HUES64 (cell line): ENCODE measurements around the gene HCAR2.
"Not testable (repeated sequence)": the region's sequence is repeated elsewhere in the genome, so short reads cannot be mapped to it uniquely, and the experiment has no call there.

ENCODE experiments used
- H3K27ac ChIP-seq: 2 replicates; pipeline ENCODE4 v1.7.0; 2013; ENCODE audit warnings: low read depth, low read length, inconsistent platforms
- H3K27me3 ChIP-seq: 2 replicates; pipeline ENCODE4 v1.6.1; 2013; ENCODE audit warnings: mild to moderate bottlenecking, low read length; ENCODE audit not compliant: insufficient read depth
- H3K36me3 ChIP-seq: 2 replicates; pipeline ENCODE4 v1.6.1; 2013; ENCODE audit warnings: mild to moderate bottlenecking, low read length; ENCODE audit not compliant: insufficient read depth
- H3K4me1 ChIP-seq: 2 replicates; pipeline ENCODE4 v1.6.1; 2013; ENCODE audit warnings: mild to moderate bottlenecking, low read length, moderate library complexity; ENCODE audit not compliant: insufficient read depth
- H3K4me3 ChIP-seq: 2 replicates; pipeline ENCODE4 v1.5.1; 2013; ENCODE audit warnings: mild to moderate bottlenecking, low read length, moderate library complexity
- H3K9ac ChIP-seq: 2 replicates; pipeline ENCODE4 v1.6.1; 2013; ENCODE audit warnings: mild to moderate bottlenecking, low read depth, low read length
- H3K9me3 ChIP-seq: 2 replicates; pipeline ENCODE4 v1.6.1; 2013; ENCODE audit warnings: low read depth, low read length; ENCODE audit not compliant: insufficient read depth
- WGBS: fragments of 150-250, 120-280 bp; methylation state at CpG from one replicate; pipeline ENCODE4 v1.1.7; 2013; ENCODE audit warnings: missing lambda C conversion rate; 5-methylcytosine and 5-hydroxymethylcytosine counted together

Gene HCAR2

DNA sequence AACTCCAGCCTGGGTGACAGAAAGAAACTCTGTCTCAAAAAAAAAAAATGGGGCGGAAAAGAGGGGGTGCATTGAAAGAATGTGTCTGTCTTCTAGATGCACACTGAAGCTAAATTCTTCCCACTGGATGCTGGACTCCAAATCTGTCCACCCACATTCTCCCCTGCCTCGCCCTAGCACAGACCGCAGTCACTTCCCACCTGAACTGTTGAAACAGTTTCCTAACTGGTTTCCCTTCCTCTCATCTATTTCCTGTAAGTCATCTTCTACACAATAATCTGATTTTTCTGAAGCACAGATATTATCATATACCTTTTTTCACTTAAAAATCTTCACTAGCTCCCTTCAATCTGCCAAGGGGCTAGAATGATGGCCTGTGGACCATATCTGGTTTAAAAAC lies 29.0 kb upstream of the HCAR2 start:
- H3K9ac ChIP-seq = no peak overlapping the region
- H3K9me3 ChIP-seq = no peaks in the 10 kb centered on the region
- H3K4me3 ChIP-seq = no peak overlapping the region
- H3K36me3 ChIP-seq = no peaks in the 10 kb centered on the region
- H3K27ac ChIP-seq = no peak overlapping the region
- 0 out of 2 replicates have a peak, but pooled peaks cover 5% of the 10 kb centered on the region for H3K4me1 ChIP-seq
- no peaks in the 10 kb centered on the region for H3K27me3 ChIP-seq
- WGBS = 98% methylated on average over 3 of the region's 3 CpGs

DNA sequence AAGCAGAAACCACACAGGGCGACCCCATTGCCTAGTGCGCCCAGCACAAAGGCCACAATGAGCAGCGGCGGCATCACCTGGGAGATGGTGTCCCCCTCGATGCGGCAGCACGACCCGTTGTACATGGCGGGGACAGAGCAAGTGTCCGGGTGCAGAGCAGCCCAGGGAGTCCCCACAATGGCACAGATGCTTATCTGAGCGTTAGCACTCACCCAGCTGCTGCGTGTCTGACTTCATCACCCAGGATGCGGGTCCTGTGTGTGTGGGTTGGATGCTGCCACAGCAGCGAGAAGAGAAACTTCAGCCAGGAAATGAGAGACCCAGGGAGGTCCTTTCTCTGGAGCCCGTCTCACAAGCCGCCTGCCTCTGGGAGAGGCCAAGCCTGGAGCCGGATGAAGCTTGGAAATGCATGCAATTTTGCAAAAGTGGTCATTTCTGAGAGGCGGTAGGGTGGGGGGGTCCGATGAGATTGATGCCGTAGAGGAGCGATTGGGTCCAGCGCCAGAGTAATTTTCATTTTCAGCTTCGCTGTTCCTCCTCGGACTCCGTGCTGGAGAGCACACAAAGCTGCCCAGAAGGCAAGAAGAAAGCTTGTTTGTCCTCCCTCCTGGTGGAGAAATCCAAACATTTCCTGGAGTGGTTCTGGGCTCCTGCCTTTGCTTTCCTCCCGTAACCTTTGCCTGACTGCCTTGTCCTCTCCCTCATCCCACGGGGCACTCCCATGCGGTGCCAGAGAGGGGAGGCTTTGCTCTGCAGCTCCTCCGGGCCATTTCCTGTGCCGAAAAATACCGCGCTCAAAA lies 27.3 kb upstream of the HCAR2 start, which contains the start of gene HCAR1:
Gene HCAR1, minus strand, starts transcription at position 630 of the 800 bp plus-strand sequence. Its CDS starts 505 bp downstream, at position 125.
- H3K27me3 ChIP-seq = no peaks in the 10 kb centered on the region
- no peak within 1 kb of the TSS for H3K27ac ChIP-seq
- H3K4me1 ChIP-seq = peaks cover 8% of the 10 kb centered on the region; the same call in 1 of the 2 replicates
- H3K4me3 ChIP-seq = no peak within 1 kb of the TSS
- H3K9me3 ChIP-seq = no peaks in the 10 kb centered on the region
- WGBS = 87% methylated on average over 32 of the region's 32 CpGs
- no peaks in the 10 kb centered on the region for H3K36me3 ChIP-seq
- H3K9ac ChIP-seq = no peak within 1 kb of the TSS

DNA sequence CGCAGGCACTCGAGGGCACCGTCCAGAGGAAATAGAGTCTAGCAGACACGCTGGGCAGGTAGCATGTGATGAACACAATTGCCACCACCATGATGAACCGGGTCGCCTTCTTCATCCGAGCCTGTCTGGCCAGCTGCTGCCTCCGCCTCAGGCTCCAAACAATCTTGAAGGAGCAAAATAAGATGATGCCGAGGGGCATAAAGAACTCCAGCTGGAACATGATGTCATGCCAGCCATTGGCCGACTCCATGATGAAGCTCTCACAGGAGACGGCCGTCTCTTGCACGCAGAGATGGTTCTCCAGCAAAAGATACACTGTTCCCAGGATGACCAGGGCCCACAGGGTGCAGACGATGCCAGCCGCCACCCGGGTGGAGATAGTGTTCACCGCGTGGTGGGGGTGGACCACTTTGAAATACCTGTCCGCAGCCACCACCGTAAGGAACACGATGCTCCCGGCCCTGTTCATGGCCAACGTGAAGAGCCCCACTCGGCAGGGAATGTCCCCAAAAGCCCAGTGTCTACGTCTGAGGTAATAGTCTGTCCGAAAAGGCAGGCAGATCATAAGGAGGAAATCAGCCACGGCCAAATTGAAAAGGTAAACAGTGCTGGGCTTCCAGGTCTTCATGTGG lies 26.5 kb upstream of the HCAR2 start:
- Histone ChIP-seq H3K4me3 (no peak overlapping the region), H3K36me3 (no peaks in the 10 kb centered on the region), H3K27me3 (no peaks in the 10 kb centered on the region), H3K9ac (no peak overlapping the region), H3K27ac (no peak overlapping the region), H3K4me1 (peaks cover 8% of the 10 kb centered on the region; the same call in 1 of the 2 replicates), H3K9me3 (no peaks in the 10 kb centered on the region)
- 95% methylated on average over 27 of the region's 27 CpGs for WGBS

DNA sequence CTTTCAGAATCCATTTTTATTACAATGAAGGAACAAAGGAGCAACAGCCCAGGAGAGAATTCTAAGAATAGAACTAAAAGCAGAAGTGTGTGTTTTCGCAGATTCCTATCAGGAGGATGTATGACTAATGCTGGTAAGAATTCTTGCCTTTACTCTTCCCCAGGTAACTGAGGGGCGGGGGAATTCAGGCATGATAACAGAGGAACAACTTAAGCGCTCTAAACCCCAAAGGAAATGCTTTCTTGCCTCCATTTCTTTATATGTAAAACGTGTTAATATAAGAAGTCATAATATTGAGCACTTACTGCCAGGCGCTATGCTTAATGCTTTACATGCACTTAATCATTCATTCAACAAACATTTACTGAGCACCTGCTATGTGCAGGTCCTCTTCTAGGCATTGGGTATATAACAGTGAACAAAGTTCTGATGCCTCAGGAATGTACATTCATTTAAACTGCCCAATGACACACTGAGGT lies 23.0 kb upstream of the HCAR2 start:
- no peaks in the 10 kb centered on the region for H3K9me3 ChIP-seq
- peak overlapping the region; percentile 49; the same call in 1 of the 2 replicates for H3K9ac ChIP-seq
- H3K27ac ChIP-seq = peak overlapping the region; percentile 66
- H3K27me3 ChIP-seq = no peaks in the 10 kb centered on the region
- H3K4me3 ChIP-seq = no peak overlapping the region
- peaks cover 7% of the 10 kb centered on the region; the same call in 1 of the 2 replicates for H3K4me1 ChIP-seq
- WGBS = 21% methylated on average over 1 of the region's 5 CpGs
- H3K36me3 ChIP-seq = no peaks in the 10 kb centered on the region

DNA sequence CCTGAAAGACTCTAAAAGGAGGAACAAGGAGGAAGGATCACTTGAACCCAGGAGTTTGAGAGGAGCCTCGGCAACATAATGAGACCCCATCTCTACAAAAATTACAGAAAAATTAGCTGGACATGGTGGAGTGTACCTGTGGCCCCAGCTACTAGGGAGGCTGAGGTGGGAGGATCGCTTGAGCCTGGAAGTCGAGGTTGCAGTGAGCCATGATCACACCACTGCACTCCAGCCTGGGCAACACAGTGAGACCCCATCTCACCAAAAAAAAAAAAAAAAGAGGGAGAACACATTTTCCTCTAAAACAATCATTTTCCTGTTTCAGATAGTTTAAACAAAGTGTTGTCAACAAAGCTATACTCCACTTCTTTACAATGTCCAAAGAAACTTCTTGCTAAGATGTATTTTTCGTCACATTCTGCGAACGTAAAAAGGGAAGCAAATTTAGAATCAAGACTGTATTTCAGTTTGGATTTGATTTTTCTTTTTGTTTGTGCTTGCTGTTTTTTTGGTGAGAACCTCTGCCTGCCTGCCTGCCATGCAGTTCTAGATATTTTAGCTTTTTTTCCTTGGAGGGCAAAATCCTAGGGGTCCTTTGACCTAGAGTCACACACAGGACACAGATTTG lies 22.4 kb upstream of the HCAR2 start:
- H3K9ac ChIP-seq = peak overlapping the region; percentile 49; the same call in 1 of the 2 replicates
- H3K27me3 ChIP-seq = no peaks in the 10 kb centered on the region
- no peak overlapping the region for H3K4me3 ChIP-seq
- H3K36me3 ChIP-seq = no peaks in the 10 kb centered on the region
- WGBS = 92% methylated on average over 5 of the region's 6 CpGs
- H3K9me3 ChIP-seq = no peaks in the 10 kb centered on the region
- H3K4me1 ChIP-seq = peaks cover 2% of the 10 kb centered on the region; the same call in 1 of the 2 replicates
- H3K27ac ChIP-seq = peak overlapping the region; percentile 66

DNA sequence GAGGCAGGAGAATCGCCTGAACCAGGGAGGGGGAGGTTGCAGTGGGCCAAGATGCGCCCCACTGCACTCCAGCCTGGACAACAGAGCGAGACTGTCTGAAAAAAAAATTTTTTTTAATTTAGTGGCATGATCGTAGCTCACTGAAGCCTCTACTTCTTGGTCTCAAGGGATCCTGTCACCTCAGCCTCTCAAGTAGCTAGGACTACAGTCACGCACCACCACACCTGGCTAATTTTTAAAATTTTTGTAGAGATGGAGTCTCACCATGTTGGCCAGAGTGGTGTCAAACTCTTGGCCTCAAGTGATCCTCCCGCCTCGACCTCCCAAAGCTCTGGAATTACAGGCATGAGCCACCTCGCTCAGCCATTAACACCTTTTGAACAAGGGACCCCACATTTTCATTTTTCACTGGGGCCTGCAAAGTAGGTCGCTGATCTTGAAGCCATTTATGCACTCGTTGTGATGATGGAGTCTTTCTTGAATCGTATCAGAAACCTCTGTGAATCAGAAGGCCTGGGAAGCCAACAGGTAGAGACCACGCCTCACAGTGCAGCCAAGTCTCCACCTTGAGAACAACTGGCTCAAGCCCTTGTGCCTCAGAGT lies 21.6 kb upstream of the HCAR2 start:
- Histone ChIP-seq H3K4me3 (no peak overlapping the region), H3K36me3 (no peaks in the 10 kb centered on the region), H3K4me1 (peaks cover 2% of the 10 kb centered on the region; the same call in 1 of the 2 replicates), H3K9ac (no peak overlapping the region), H3K27me3 (no peaks in the 10 kb centered on the region), H3K27ac (no peak overlapping the region), H3K9me3 (no peaks in the 10 kb centered on the region)
- 92% methylated on average over 12 of the region's 12 CpGs for WGBS

DNA sequence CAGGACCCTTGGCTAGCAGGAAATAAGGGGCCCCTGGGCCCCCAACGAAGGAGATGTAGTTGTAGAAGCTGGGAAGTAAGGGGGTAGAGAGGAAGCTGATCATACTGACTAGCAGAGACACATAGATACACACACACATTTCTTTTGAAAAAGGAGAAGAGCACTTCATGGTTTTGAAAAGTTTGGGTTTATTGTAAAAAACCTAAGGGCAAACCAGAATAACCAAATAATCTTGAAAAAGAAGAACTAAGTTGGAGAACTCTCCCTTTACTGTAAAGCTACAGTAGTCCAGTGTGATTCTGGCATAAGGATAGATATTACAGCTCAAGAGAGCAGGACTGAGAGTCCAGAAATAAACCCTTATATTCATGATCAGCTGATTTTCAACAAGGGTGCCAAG lies 19.2 kb upstream of the HCAR2 start:
- no peaks in the 10 kb centered on the region for H3K36me3 ChIP-seq
- 86% methylated on average over 1 of the region's 1 CpG for WGBS
- H3K27ac ChIP-seq = no peak overlapping the region
- peaks cover 2% of the 10 kb centered on the region; the same call in 1 of the 2 replicates for H3K4me1 ChIP-seq
- no peak overlapping the region for H3K4me3 ChIP-seq
- H3K27me3 ChIP-seq = no peaks in the 10 kb centered on the region
- no peaks in the 10 kb centered on the region for H3K9me3 ChIP-seq
- H3K9ac ChIP-seq = no peak overlapping the region

DNA sequence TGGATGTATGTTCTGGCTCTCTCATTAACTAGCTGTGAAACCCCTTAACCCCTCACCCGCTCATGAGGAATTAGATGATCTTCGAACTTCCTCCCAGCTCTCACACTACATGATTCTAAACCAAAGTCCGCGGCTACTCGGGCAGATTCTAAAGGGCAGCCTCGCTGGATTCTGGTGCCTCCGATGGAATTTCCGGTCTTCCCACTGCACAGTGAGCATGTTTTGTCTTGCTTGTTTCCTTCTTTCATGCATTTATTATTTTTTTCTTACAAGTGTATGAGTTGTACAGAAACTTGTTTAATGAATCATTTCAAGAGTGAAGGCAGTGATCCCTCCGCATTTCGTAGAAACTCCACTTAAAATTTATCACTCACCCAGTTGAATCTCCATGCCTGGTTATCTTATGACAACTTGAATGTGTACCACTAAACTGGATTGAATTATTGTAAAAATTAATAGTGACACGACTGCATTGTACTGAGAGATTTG lies 17.9 kb upstream of the HCAR2 start:
- Histone ChIP-seq H3K4me3 (no peak overlapping the region), H3K4me1 (0 out of 2 replicates have a peak, but pooled peaks cover under 1% of the 10 kb centered on the region), H3K27ac (no peak overlapping the region), H3K27me3 (no peaks in the 10 kb centered on the region), H3K9me3 (no peaks in the 10 kb centered on the region), H3K9ac (no peak overlapping the region), H3K36me3 (no peaks in the 10 kb centered on the region)
- 97% methylated on average over 10 of the region's 11 CpGs for WGBS

DNA sequence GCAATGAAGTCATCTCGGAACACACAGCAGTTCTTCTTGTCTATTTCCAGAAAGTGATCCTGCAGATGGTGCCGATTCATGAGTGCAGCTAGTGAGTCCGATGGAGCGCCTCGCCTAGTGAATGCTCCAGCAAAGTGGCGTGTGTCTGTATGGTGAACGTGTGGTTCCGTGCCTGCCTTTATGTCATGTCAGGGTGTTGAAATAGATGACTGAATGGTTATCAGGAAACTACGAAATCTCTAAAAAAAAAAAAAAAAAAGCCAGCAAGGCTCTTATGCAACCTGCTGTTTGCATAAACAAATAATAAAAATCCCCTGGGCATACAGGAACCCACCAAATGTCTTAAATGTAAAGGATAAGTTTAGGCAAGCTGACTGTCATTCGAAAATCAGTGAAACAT lies 13.5 kb upstream of the HCAR2 start, which contains the start of gene HCAR3:
Gene HCAR3, minus strand, starts transcription at position 154 of the 400 bp plus-strand sequence. Its CDS starts 74 bp downstream, at position 80.
- H3K27ac ChIP-seq, H3K36me3 ChIP-seq, H3K9ac ChIP-seq, H3K9me3 ChIP-seq, H3K27me3 ChIP-seq, H3K4me1 ChIP-seq, H3K4me3 ChIP-seq: not testable (repeated sequence)
- WGBS = 95% methylated on average over 8 of the region's 10 CpGs

DNA sequence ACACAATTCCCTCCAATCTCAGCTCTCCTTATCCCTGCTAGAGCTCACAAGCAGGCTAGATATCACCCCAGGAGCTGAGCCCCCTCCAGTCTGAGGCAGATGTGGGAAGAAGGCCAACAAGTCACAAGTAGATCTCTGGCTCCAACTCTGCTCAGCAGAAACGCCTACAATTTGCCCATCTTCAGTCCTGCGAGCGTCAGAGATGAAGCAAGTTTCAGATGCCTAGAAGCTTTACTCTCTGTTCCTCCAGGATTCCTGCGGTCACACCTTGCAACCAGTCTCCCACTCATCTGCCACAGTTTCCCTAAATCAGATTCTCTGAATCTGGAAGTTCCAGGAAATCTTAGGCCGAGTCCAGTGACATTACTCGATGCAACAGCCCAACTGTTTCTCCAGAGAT lies 12.1 kb upstream of the HCAR2 start:
- not testable (repeated sequence) for H3K27ac ChIP-seq, H3K9me3 ChIP-seq, H3K9ac ChIP-seq, H3K4me3 ChIP-seq, H3K4me1 ChIP-seq, H3K27me3 ChIP-seq, H3K36me3 ChIP-seq
- 96% methylated on average over 6 of the region's 6 CpGs for WGBS
